Measurements from ENCODE around the gene PHYH.

- no peak for TF ChIP-seq GATA2 (IDR thresholded peaks at IDR 0.05; ENCODE audit: low read depth, low read length)
- no peak for TF ChIP-seq GATA3 (IDR thresholded peaks at IDR 0.05; ENCODE audit: low read depth, low read length)
Observed at GRCh38 chr10:13231190-13231589, 68.7 kb downstream of the PHYH start.
